Measurements from ENCODE around the gene TMEM150A.

GRCh38 chr2:85554980-85555612, 47.4 kb downstream of the TMEM150A start:
- no peak for TF ChIP-seq CTCF (IDR thresholded peaks at IDR 0.05)
- no peak for TF ChIP-seq POLR2A (IDR thresholded peaks at IDR 0.05)

Measured in body of pancreas (tissue), 4 donors.